Thyroid gland (tissue), 4 donors: ENCODE measurements around the gene SYT13. TPM values are rescaled to one million over a fixed set of nuclear protein-coding genes. Genes with fewer than 3 reads are reported as not detected.

ENCODE experiments used
- DNase-seq, 2 donors: peaks; one replicate each; pipeline ENCODE4 v3.0.0-alpha.2; 2019
- H3K27ac ChIP-seq, 3 donors: fragments of 200-600 bp; sonication (generic); 1 replicate in 2 of 3; 2 replicates in 1 of 3; pipeline ENCODE4 v1.5.1; 2016 to 2019; ENCODE audit warnings: mild to moderate bottlenecking in 1 of 3, moderate library complexity in 1 of 3
- H3K27me3 ChIP-seq: fragments of 200-600 bp; sonication (generic); one replicate; pipeline ENCODE4 v1.5.1; 2019
- H3K36me3 ChIP-seq, 2 donors: fragments of 200-600 bp; sonication (generic); one replicate each; pipeline ENCODE4 v1.5.1; 2016 to 2019
- H3K4me1 ChIP-seq, 2 donors: fragments of 200-600 bp; sonication (generic); one replicate each; pipeline ENCODE4 v1.5.1; 2017 to 2019
- H3K4me3 ChIP-seq, 3 donors: fragments of 200-600 bp; sonication (generic); replicated peaks in 1 of 3; 1 replicate in 2 of 3; 2 replicates in 1 of 3; pipeline ENCODE4 v1.5.1; 2016; ENCODE audit warnings: mild to moderate bottlenecking in 1 of 3
- H3K9me3 ChIP-seq: fragments of 200-600 bp; sonication (generic); one replicate; pipeline ENCODE4 v1.5.1; 2017
- POLR2A ChIP-seq, 2 donors: fragments of 450-650 bp; IDR thresholded peaks; one replicate each; pipeline ENCODE4 v1.6.1; 2017; ENCODE audit warnings: antibody characterized with exemption in 2 of 2, mild to moderate bottlenecking in 2 of 2, moderate library complexity in 1 of 2
- WGBS, 2 donors: methylation state at CpG; one replicate each; pipeline ENCODE4 v1.1.5; 2017; 5-methylcytosine and 5-hydroxymethylcytosine counted together
- intact Hi-C: fragments of 100-400 bp; cut with DNase I; formaldehyde crosslinking; loops from one replicate; pipeline ENCODE4 v1.15.1; 2023
- total RNA-seq, 4 donors: library from RNA; depleted of rRNA; stranded (reverse); fragments of >200 nt; gene quantifications; one replicate each; pipeline ENCODE4 v1.2.3, GENCODE V29; 2016
- TF ChIP-seq, protein P1 (sequence below), 6 experiments: fragments of 200-600 bp in 3 of 6; fragments of 450-650 bp in 3 of 6; sonication (generic) in 3 of 6; IDR thresholded peaks; one replicate each; pipeline ENCODE4 v1.5.1; 2016 to 2019; ENCODE audit warnings: antibody characterized with exemption in 6 of 6, mild to moderate bottlenecking in 2 of 6, inconsistent platforms in 1 of 6, moderate library complexity in 1 of 6

SYT13 gene
- total RNA-seq, 4 donors from 2014 or later = 1.6 to 12.7 (median 4.3) TPM

DNA sequence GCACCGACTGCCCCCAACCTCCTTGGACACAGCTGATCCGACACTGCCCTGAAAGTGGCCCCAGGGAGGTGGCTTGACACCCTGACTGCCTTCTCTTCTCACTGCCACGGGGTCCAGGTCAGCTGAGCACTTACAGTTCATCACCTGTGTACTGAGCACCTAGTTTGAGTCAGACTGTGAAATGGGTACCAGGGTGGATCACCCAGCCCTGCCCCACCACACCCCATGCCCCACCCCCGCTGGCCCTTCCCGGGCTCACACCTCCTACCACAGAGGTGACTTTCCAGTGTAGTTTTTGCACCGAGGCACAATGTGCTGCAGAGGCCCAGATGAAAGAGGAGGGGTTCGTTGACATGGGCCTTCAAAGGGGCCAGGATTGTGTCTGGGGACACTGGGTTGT is 80.2 kb downstream of the SYT13 start:
- intact Hi-C loops = no loop called here
- H3K27me3 ChIP-seq = no peaks in the 10 kb centered on the region
- H3K4me1 ChIP-seq = peaks cover 14 to 21% of the 10 kb centered on the region in 2 donors
- 54 to 83% methylated on average over 4 to 7 of the region's 7 CpGs for WGBS, 2 donors
- TF ChIP-seq, protein P1, sequence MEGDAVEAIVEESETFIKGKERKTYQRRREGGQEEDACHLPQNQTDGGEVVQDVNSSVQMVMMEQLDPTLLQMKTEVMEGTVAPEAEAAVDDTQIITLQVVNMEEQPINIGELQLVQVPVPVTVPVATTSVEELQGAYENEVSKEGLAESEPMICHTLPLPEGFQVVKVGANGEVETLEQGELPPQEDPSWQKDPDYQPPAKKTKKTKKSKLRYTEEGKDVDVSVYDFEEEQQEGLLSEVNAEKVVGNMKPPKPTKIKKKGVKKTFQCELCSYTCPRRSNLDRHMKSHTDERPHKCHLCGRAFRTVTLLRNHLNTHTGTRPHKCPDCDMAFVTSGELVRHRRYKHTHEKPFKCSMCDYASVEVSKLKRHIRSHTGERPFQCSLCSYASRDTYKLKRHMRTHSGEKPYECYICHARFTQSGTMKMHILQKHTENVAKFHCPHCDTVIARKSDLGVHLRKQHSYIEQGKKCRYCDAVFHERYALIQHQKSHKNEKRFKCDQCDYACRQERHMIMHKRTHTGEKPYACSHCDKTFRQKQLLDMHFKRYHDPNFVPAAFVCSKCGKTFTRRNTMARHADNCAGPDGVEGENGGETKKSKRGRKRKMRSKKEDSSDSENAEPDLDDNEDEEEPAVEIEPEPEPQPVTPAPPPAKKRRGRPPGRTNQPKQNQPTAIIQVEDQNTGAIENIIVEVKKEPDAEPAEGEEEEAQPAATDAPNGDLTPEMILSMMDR (IDR thresholded peaks at IDR 0.05) = no peak
- no peak for TF ChIP-seq POLR2A (IDR thresholded peaks at IDR 0.05)
- H3K36me3 ChIP-seq = no peaks in the 10 kb centered on the region
- no peaks in the 10 kb centered on the region for H3K9me3 ChIP-seq
- no peak overlapping the region for H3K27ac ChIP-seq
- H3K4me3 ChIP-seq = no peak overlapping the region
- DNase-seq = no peak

- intact Hi-C loops = no loop called here
- H3K36me3 ChIP-seq = no peaks in the 10 kb centered on the region
- no peak overlapping the region for H3K27ac ChIP-seq
- no peak for DNase-seq
- peaks cover 6 to 8% of the 10 kb centered on the region in 2 donors for H3K4me1 ChIP-seq
- no peaks in the 10 kb centered on the region for H3K27me3 ChIP-seq
- H3K9me3 ChIP-seq = no peaks in the 10 kb centered on the region
- TF ChIP-seq, protein P1 (IDR thresholded peaks at IDR 0.05) = no peak
- TF ChIP-seq POLR2A (IDR thresholded peaks at IDR 0.05) = no peak
- 77 to 80% methylated on average over 7 to 8 of the region's 8 CpGs for WGBS, 2 donors
- H3K4me3 ChIP-seq = no peak overlapping the region
Observed at GRCh38 chr11:45204761-45205160, 81.4 kb downstream of the SYT13 start.

DNA sequence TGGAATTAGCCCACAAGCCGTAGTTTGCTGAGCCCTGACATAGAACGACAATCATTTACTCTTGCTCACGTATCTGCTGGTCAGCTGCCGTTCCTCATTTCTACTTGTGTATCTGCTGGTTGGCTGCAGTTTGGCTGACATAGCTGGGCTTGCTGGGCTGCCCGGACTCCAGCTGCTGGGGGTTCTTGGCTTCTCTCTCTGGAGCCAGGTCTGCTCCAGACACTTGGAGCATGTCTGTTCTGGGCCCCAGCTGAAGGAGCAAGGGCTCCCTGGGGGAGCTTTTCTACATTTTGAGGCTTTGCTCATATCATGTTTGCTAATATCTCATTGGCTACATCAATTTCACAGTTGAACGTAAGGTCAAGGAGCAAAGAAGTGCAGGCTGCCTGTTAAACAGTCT is 92.4 kb downstream of the SYT13 start:
- DNase-seq = peak; percentile 88 to 92
- intact Hi-C loops = no loop called here
- H3K36me3 ChIP-seq = peaks cover 0 to 3% of the 10 kb centered on the region in 2 donors
- WGBS, 2 donors = 24 to 30% methylated on average over 5 to 6 of the region's 6 CpGs
- peak in 1 of 2 donors; percentile 49 for TF ChIP-seq POLR2A (IDR thresholded peaks at IDR 0.05)
- TF ChIP-seq, protein P1 (IDR thresholded peaks at IDR 0.05) = no peak
- no peaks in the 10 kb centered on the region for H3K9me3 ChIP-seq
- H3K4me3 ChIP-seq = no peak overlapping the region
- H3K27me3 ChIP-seq = no peaks in the 10 kb centered on the region
- peak overlapping the region; percentile 15 to 77 (median 44) for H3K27ac ChIP-seq
- peaks cover 7 to 8% of the 10 kb centered on the region in 2 donors for H3K4me1 ChIP-seq

Other genes with a start within 250 kb of the SYT13 start
- 10 to 100 TPM in 3 of 4 donors, 1 to 10 TPM in 1; 8.6 to 53.3 (median 31.0) TPM for gene PRDM11, start 139.7 kb downstream of the SYT13 start, total RNA-seq